DMS 273 (cell line): ENCODE results near the gene SLC9A9.
"Not testable (repeated sequence)": the region's sequence is repeated elsewhere in the genome, so short reads cannot be mapped to it uniquely, and the experiment has no call there.

ENCODE experiments used
- DNase-seq: peaks from one replicate; lab custom pipeline; 2025; ENCODE audit not compliant: unreplicated experiment; lab: John Stamatoyannopoulos, UW

SLC9A9 gene

DNA sequence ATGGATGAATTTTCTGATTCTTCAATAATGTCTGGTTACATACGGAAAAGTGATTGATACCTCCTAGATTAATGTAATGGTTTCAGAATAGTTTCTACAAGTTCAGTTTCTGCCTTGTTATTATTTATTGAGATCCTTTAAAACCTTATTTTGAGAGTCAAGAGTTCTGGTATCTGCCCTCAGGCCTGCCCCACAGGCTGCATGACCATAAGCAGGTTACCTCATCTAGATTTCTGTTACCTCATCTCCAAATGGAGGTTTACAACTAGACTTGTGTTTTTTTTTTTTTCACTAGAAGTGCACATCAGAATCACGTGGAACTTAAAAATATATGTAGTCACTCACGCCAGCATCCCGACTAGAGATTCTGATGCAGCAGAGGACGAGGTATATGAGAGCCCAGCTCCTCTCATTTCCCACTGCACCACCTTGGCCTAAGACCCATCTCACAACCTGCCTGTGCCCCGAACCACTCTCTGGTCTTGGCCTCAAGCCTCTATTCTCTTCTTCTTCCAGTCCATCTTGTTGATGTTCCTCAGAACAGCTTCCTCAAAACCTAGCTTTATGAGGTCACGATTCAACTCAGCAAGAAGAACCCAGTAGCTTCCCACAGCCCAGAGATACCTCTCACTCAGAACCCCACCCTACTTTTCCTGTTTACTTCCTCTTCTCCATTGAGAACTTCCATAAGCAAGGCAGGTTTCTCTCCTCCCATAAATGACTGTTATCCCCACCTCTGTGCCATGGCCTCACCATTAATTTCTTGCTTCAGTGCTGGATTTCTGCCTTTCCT is 375.3 kb downstream of the SLC9A9 start:
- DNase-seq: no peak

- no peak for DNase-seq
Observed at GRCh38 chr3:143471705-143472104, 376.6 kb downstream of the SLC9A9 start.

DNA sequence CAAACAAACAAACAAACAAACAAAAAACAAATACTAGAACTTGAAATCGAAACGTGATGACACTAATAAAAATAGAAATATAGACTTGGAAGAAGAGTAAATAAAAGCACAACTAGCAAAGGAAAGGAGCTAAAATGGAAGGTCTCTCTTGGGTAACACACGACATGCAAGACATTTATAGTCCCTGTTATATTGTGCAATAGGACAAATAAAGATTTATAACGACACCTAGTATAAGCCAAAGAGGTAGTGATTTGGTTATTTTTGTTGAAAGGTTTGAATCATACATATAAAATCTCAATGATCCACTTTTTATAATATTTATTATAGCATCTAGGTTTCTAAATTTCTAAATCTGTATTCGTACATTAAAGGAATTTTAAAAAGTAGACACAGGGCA is 379.1 kb downstream of the SLC9A9 start:
- no peak for DNase-seq

DNA sequence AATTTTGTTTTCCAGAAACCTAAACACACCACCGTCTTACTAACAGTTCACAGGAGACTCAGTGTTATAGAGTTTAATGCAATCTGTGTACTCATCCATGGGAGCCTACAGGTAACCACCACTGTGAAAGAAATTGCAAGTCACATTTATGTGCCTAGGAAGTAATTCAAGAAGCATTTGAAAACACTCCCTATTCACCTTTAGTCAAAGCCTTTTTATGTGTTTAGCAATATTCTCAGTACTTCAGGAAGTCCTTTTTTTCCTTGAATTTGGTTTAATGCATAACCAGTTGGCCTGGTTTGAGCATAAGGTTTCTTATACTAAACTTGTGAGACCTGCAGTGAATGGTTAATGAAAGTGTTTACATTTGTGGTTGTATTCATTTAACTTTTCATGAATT is 382.6 kb downstream of the SLC9A9 start:
- no peak for DNase-seq

DNA sequence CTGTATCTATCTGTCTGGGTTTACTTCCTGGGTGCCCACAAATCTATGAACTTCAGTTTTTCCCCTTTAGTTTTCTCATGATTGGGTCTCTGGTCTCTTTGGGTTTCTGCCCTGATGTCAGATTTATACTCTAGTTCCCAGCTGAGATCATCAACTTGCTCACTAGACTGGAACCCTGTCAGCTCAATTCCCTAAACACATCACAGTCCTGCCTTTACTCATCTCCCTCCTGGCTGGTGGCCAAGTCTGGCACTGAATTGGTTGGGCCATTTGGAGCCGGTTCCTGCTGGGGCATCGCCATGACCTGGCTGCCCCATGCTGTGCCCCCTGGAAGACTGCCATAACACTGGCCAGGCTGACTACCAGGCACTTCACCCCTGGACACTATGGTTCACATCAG is 383.4 kb downstream of the SLC9A9 start:
- DNase-seq: peak; percentile 67

- DNase-seq: no peak
Observed at GRCh38 chr3:143455480-143455879, 392.8 kb downstream of the SLC9A9 start.

DNA sequence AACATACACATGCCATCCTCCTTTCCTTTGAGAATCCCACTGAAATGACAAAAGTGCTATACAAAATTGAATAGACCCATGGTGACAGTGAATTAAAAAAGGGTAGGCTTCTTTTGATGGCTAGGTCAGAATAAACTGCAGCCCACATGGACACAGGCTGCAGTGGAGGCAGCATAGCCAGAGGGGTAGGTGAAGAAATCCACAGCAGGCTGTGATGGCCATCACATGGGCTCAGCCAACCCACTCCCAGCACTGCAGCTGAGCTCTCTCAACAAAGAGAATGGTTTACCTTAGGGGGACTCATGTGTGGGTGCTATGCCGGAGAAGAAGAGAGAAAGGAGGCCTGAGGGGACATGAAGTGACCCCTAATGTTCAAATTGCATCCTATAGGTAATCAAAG is 397.6 kb downstream of the SLC9A9 start:
- DNase-seq: no peak

DNA sequence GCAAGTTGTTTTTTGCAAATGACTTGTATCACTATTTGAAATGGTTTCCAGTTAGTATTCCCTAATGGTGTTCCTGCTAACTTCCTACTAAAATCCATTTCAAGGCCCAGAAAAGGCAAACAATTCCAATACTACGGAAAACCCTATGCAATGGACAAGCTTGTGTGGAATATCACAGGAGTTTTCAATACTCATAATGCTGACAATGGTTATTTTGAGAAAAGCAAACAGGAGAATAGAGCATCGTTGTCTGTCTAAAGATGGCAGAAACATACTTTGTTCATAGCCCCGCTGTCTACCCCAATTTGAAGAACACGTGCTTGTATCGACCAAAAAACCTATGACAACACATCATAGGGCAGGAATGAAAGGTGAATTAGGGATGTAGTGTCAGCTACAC is 400.8 kb downstream of the SLC9A9 start:
- no peak for DNase-seq

DNA sequence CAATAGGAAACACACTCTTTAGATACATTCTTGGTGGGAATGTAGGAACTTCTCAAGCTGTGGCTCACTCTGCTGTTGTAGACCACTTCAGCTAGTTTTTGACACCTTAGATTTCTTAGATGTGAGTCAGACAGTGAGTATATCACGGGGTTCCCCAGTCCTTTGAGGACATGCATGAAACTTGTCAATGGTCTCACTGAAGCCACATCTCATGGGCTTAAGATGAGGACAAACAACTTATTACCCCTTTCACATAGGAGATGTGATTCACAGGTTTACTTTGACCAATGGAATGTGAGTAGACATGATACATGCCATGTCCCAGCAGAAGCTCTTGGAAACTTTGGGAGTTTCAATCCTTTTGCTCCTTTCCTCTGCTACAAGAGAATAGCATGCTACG is 403.1 kb downstream of the SLC9A9 start:
- no peak for DNase-seq

GRCh38 chr3:143443851-143444331 is 404.4 kb downstream of the SLC9A9 start:
- DNase-seq: no peak

- DNase-seq: no peak
Observed at GRCh38 chr3:143442814-143443447, 405.3 kb downstream of the SLC9A9 start.

- no peak for DNase-seq
Observed at GRCh38 chr3:143441516-143442171, 406.6 kb downstream of the SLC9A9 start.

- no peak for DNase-seq
Observed at GRCh38 chr3:143439817-143440216, 408.5 kb downstream of the SLC9A9 start.

DNA sequence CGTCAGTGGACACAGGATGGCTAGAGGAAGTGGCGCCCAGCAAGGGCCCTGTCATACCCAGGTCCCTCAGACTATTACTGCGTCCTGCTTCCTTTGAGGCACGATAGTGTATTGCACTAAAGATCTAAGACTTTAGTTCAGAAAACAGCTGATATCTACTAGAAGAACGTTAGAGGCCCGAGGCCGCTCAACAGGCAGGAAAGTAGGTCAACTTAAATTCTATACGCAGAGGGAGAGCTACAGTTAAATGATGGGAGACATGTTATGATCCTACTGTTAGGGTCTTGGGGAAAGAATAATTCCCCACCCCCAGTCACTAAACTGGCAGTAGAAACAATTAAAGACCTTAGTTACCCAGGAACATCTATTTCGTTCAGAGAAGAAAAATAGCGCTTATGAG is 410.9 kb downstream of the SLC9A9 start:
- DNase-seq: no peak

DNA sequence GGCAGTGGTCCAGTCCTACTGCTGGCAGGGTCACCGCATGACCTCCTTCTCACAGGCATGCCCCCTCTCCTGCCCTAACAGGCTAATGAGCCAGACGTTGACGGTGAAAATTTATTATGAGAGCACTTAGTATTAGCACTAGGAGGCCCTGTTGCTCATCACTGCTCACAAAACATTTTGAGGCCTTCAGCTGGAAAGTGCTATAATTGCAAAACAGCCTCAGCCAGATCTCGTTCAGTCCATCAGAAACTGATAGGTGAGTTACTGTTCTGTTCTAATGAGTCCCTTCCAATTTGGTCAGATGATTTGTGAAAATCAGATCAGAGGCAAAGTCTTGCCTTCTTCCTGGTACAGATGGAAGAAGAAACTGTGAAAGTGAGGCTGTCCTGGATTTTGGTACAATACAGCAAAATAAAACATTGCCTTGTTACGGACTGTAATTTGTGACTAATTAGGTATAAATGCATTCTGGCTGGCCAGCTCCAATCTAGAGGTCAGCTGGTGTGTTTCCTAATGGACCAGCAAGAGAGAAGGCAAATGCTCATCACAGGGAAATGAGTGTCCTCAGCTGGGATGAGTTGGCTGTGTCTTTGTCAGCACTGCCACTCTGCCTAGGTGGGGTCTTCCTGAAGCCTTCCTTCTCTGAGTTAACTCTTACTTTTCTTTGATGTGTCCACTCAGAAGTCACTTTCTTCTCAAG is 411.9 kb downstream of the SLC9A9 start:
- DNase-seq: no peak

DNA sequence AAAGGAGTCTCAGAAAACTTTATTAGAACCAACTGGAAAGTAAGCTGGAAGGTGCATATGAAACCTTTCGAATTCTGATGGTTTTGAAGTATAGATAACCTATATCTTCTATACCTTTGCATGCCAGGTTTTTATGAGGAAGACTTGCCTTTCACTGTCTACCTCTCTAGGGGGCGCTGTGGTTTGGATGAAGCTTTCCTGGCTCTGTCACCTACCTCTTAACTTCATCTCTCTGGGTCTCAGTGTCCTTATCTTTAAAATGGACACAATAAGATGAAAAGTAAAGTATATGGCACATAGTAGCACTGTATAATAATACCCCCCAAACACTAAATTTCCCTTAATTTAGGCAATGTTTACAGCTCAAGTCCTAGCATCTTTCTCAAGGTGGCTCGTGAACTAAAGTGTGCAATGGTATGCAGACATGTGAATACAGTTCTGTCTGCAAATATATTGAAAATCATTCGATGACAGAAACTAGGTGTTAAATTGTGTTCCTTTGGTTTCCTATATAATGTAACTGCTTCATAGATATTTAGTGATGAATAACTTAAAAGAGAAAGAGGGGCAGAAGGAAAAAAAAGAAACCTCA is 414.4 kb downstream of the SLC9A9 start:
- peak; percentile 44 for DNase-seq

DNA sequence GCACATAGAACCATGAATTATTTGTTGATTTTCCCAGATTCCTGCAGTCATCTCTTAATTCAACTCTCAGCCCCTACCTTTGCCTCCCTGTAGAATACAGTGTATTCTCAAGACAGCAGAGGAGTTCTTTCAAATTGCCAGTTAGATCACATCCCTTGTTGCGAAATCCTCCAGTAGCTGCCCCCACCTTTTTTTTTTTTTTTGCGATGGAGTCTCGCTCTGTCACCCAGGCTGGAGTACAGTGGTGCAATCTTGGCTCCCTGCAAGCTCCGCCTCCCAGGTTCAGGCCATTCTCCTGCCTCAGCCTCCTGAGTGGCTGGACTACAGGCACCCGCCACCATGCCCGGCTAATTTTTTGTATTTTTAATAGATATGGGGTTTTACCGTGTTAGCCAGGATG is 417.0 kb downstream of the SLC9A9 start:
- DNase-seq: not testable (repeated sequence)

GRCh38 chr3:143430568-143430967 is 417.7 kb downstream of the SLC9A9 start:
- DNase-seq: no peak

DNA sequence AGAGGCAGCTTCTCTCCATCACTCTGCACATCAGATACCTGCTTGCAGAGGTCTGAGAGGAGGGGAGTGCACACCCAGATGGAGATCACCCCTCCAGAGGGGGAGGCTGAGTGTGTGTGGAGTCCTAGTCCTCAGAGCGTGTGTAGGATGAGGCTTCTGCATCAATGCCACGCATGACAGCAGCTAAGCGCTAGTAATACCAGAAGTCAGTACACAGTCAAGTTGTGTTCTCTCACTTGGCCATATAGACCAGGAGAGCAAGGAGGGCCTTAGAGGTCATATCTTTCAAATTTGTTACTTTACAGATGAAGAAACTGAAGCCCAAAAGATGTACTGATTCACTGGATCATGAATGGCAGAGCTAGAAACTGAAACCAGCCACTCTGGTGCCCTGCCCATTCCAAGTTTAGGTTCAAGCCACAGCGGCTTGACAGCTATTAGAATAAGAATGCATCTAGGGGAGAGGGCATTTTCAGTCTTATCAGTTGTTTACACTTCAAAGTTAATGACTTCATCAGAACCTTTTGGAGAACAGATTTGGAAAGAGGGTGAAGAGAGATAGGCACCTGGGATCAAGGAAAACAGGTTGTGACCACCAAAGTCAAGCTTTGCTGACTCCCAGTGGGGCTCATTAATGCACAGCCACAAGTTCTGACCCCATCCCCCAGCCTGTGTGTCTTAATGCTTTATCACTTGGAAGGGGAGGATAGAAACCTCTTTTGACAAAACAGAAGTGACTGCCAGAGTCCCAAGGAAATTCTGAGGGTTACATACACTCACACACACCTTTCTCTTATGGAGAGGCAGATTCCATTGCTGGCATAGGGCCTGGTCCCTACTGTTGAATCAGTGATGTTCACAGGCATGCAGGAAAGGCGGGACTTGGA is 418.4 kb downstream of the SLC9A9 start:
- no peak for DNase-seq

GRCh38 chr3:143428294-143428693 is 420.0 kb downstream of the SLC9A9 start:
- no peak for DNase-seq
